Endothelial cell of umbilical vein (primary cell): ENCODE data around the gene SARNP. TPM values are rescaled to one million over a fixed set of nuclear protein-coding genes. Genes with fewer than 3 reads are reported as not detected.

ENCODE experiments used
- BruUV-seq: library from RNA; stranded (reverse); fragments of 400-500 nt; replicated peaks from 2 replicates; lab custom pipeline; 2021; lab: Mats Ljungman, UMichigan
- CTCF ChIA-PET: fragments of 300-600, 350-600 bp; sonication (Branson Sonifier 250); formaldehyde crosslinking; loops from one replicate; lab custom pipeline; 2021; ENCODE audit warnings: antibody characterized with exemption, inconsistent platforms; lab: Charles Lee
- POLR2A ChIA-PET: fragments of 300-600, 350-600 bp; sonication (Branson Sonifier 250); formaldehyde crosslinking; loops from one replicate; lab custom pipeline; 2021; ENCODE audit warnings: antibody characterized with exemption, inconsistent platforms; lab: Charles Lee
- DNase-seq: peaks from one replicate; pipeline ENCODE4 v3.0.0-alpha.2; 2011; ENCODE audit warnings: low read depth, low spot score
- FAIRE-seq: peaks from 2 replicates; lab custom pipeline; 2011; peaks lifted over from hg19 to GRCh38; lab: Jason Lieb, UNC
- H2AFZ ChIP-seq: 2 replicates; pipeline ENCODE4 v1.6.0; 2012; ENCODE audit warnings: low read depth, low read length, control low read depth, inconsistent platforms
- H3K27ac ChIP-seq: 2 replicates; pipeline ENCODE4 v1.5.1; 2011; ENCODE audit warnings: low read depth, mild to moderate bottlenecking, control low read depth, low read length, moderate library complexity; ENCODE audit not compliant: insufficient read depth
- H3K27me3 ChIP-seq, 2 experiments: 2 replicates each; pipeline versions ENCODE4 v1.6.0 to v1.6.1; 2011; ENCODE audit warnings: low read length in 2 of 2, mixed read lengths in 1 of 2; ENCODE audit not compliant: control insufficient read depth in 2 of 2, insufficient read depth in 2 of 2
- H3K36me3 ChIP-seq, 2 experiments: 2 replicates in 1 of 2; 3 replicates in 1 of 2; pipeline ENCODE4 v1.5.1; 2011; ENCODE audit warnings: low read length in 2 of 2, mild to moderate bottlenecking in 1 of 2, moderate library complexity in 1 of 2; ENCODE audit not compliant: control insufficient read depth in 2 of 2, insufficient read depth in 2 of 2; ENCODE audit errors: extremely low read depth in 1 of 2
- H3K4me1 ChIP-seq: 3 replicates; pipeline ENCODE4 v1.5.1; 2011; ENCODE audit warnings: mild to moderate bottlenecking, low read length; ENCODE audit not compliant: control insufficient read depth, insufficient read depth; ENCODE audit errors: extremely low read depth
- H3K4me2 ChIP-seq: 2 replicates; pipeline ENCODE4 v1.6.1; 2011; ENCODE audit warnings: low read length, control low read depth, mixed read lengths; ENCODE audit not compliant: insufficient read depth
- H3K4me3 ChIP-seq, 3 experiments: fragments of 200-600 bp in 1 of 3; sonication (generic), shearing (Covaris generic) in 1 of 3; replicated peaks in 1 of 3; 2 replicates each; pipeline ENCODE4 v1.5.1; 2011 to 2016; ENCODE audit warnings: control low read depth in 3 of 3, low read length in 3 of 3, mild to moderate bottlenecking in 2 of 3, inconsistent platforms in 1 of 3, low read depth in 1 of 3, moderate library complexity in 1 of 3; ENCODE audit not compliant: insufficient read depth in 1 of 3
- H3K79me2 ChIP-seq: 2 replicates; pipeline ENCODE4 v1.6.0; 2012; ENCODE audit warnings: low read length, inconsistent platforms; ENCODE audit not compliant: control insufficient read depth, insufficient read depth
- H3K9ac ChIP-seq: replicated peaks from 2 replicates; pipeline ENCODE3; 2011; ENCODE audit warnings: low read length, control low read depth; ENCODE audit not compliant: insufficient read depth; ENCODE audit errors: extremely low read depth
- H3K9me1 ChIP-seq: replicated peaks from 3 replicates; pipeline ENCODE4 v1.6.0; 2011; ENCODE audit warnings: mild to moderate bottlenecking, low read length; ENCODE audit not compliant: control insufficient read depth, insufficient read depth; ENCODE audit errors: extremely low read depth
- H3K9me3 ChIP-seq: replicated peaks from 2 replicates; pipeline ENCODE4 v1.5.1; 2012; ENCODE audit warnings: low read length, inconsistent platforms; ENCODE audit not compliant: control insufficient read depth, insufficient read depth
- H4K20me1 ChIP-seq: replicated peaks from 2 replicates; pipeline ENCODE3; 2011; ENCODE audit warnings: mild to moderate bottlenecking, low read length; ENCODE audit not compliant: control insufficient read depth, insufficient read depth; ENCODE audit errors: extremely low read depth
- FOS ChIP-seq: IDR thresholded peaks from 2 replicates; pipeline ENCODE4 v1.6.1; 2011; ENCODE audit warnings: mild to moderate bottlenecking, low read length, moderate library complexity, borderline replicate concordance; ENCODE audit not compliant: insufficient read depth
- GATA2 ChIP-seq: IDR thresholded peaks from 2 replicates; pipeline ENCODE4 v1.7.0; 2011; ENCODE audit warnings: low read depth, mild to moderate bottlenecking, moderate library complexity, mixed read lengths, low read length; ENCODE audit not compliant: insufficient read length, insufficient read depth
- MYC ChIP-seq: IDR thresholded peaks from one replicate; pipeline ENCODE4 v1.6.1; 2011; ENCODE audit warnings: mild to moderate bottlenecking, low read depth, low read length
- POLR2A ChIP-seq: IDR thresholded peaks from 2 replicates; pipeline ENCODE4 v1.6.1; 2012; ENCODE audit warnings: low read depth, mild to moderate bottlenecking, control low read depth, low read length
- POLR2AphosphoS5 ChIP-seq: IDR thresholded peaks from 2 replicates; pipeline ENCODE4 v1.6.1; 2012; ENCODE audit warnings: low read depth, mild to moderate bottlenecking, control low read depth, low read length, moderate library complexity; ENCODE audit not compliant: insufficient read depth
- dilution Hi-C: fragments of 300-500 bp; cut with MboI; formaldehyde crosslinking; loops from one replicate; pipeline ENCODE4 v1.15.0; 2019; ENCODE audit warnings: low sequenced_read_pairs; ENCODE audit not compliant: extremely low pct_ligation_motif_present
- intact Hi-C: fragments of 100-400 bp; cut with micrococcal nuclease; formaldehyde crosslinking; loops from one replicate; pipeline ENCODE4 v1.10.0; 2022
- polyA plus RNA-seq, 4 experiments: library from polyadenylated mRNA; depleted of rRNA in 3 of 4; stranded (reverse) in 3 of 4; unstranded in 1 of 4; fragments of >200 nt; gene quantifications; 2 replicates each; pipeline versions ENCODE4 v1.2.1 to v1.2.3, GENCODE V29; 2011 to 2012; ENCODE audit warnings: missing spikeins in 1 of 4
- total RNA-seq: library from RNA; stranded (reverse); gene quantifications from 2 replicates; pipeline ENCODE4 v1.2.3, GENCODE V29; 2021
- TF ChIP-seq, protein P1 (sequence below), 2 donors: IDR thresholded peaks; 1 replicate in 1 of 2; 2 replicates in 1 of 2; pipeline ENCODE4 v1.5.1; 2011; ENCODE audit warnings: low read length in 2 of 2, mild to moderate bottlenecking in 2 of 2, moderate library complexity in 2 of 2, control low read depth in 1 of 2, inconsistent platforms in 1 of 2, low read depth in 1 of 2; ENCODE audit not compliant: insufficient read depth in 1 of 2; ENCODE audit errors: extremely low read depth in 1 of 2
- TF ChIP-seq, protein P2 (sequence below): IDR thresholded peaks from 2 replicates; pipeline ENCODE4 v1.6.1; 2011; ENCODE audit not compliant: insufficient read depth, insufficient read length

The SARNP gene
- total and polyA plus RNA-seq, 2 donors (not counting 3 experiments of a cell fraction or from before 2014, with no cell fraction given): 88.1 to 101 TPM

DNA sequence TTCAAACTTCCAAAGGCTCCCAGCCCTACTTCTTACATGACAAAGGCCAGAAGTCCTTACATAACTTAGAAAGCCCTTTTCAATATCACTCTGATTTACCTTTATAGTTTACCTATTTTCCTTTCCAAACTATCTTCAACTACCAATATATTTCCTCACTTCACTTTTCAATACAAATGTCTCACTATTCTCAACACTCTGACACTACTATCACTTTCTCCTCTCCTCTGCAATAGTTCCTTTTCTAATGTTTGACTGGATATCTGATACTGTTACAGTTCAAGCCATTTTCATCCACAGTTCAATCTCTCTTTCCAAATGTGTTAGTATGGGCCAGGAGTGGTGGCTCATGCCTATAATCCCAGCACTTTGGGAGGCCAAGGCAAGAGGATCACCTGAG is 3.3 kb downstream of the SARNP start:
- Histone ChIP-seq H3K4me1 (peaks cover 16% of the 10 kb centered on the region), H3K36me3 (peaks cover 2 to 5% of the 10 kb centered on the region in 2 experiments), H3K9me3 (no peaks in the 10 kb centered on the region), H4K20me1 (peaks cover 8% of the 10 kb centered on the region), H2AFZ (no peak overlapping the region), H3K9ac (no peak overlapping the region), H3K79me2 (peaks cover 93% of the 10 kb centered on the region), H3K27ac (no peak overlapping the region), H3K27me3 (no peaks in the 10 kb centered on the region), H3K9me1 (no peaks in the 10 kb centered on the region), H3K4me2 (no peak overlapping the region), H3K4me3 (no peak overlapping the region)
- dilution Hi-C loops: no loop called here
- TF ChIP-seq, protein P1, sequence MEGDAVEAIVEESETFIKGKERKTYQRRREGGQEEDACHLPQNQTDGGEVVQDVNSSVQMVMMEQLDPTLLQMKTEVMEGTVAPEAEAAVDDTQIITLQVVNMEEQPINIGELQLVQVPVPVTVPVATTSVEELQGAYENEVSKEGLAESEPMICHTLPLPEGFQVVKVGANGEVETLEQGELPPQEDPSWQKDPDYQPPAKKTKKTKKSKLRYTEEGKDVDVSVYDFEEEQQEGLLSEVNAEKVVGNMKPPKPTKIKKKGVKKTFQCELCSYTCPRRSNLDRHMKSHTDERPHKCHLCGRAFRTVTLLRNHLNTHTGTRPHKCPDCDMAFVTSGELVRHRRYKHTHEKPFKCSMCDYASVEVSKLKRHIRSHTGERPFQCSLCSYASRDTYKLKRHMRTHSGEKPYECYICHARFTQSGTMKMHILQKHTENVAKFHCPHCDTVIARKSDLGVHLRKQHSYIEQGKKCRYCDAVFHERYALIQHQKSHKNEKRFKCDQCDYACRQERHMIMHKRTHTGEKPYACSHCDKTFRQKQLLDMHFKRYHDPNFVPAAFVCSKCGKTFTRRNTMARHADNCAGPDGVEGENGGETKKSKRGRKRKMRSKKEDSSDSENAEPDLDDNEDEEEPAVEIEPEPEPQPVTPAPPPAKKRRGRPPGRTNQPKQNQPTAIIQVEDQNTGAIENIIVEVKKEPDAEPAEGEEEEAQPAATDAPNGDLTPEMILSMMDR (IDR thresholded peaks at IDR 0.05; ENCODE audit: extremely low read depth in 1 of 2, insufficient read depth in 1 of 2, low read depth in 1 of 2, low read length in 2 of 2): no peak
- TF ChIP-seq, protein P2, sequence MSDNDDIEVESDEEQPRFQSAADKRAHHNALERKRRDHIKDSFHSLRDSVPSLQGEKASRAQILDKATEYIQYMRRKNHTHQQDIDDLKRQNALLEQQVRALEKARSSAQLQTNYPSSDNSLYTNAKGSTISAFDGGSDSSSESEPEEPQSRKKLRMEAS: no peak
- no peak for TF ChIP-seq MYC
- TF ChIP-seq GATA2: no peak
- intact Hi-C loops: no loop called here
- DNase-seq: no peak
- POLR2A ChIA-PET: no interaction called here
- FAIRE-seq: no peak
- CTCF ChIA-PET: interaction anchor here (0.8 to 2.1 kb wide), 2 partner anchors 116 to 126 kb away, joined by 4 read pairs; no protein-coding TSS in a partner anchor
- BruUV-seq: no TSS peak

DNA sequence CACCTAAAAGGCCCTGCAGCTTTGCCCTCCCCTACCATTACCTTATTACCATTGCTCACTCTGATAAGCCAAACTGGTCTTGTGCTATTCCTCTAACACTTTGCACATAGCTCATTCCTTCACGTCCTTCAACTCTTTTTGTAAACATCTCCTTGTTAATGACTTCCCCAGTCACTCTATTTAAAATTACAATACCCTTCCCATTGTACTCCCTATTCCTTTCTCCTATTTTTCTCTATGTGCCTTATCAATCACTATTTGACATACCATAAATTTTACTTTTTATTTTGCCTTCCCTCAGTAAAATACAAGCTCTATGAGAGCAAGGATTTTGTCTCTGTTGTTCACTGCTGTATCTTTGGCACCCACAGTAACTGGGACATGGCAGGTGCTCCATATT is 5.4 kb downstream of the SARNP start:
- Histone ChIP-seq H4K20me1 (peaks cover 11% of the 10 kb centered on the region), H3K4me3 (no peak overlapping the region), H3K9ac (no peak overlapping the region), H2AFZ (no peak overlapping the region), H3K4me1 (peaks cover 10% of the 10 kb centered on the region), H3K79me2 (peaks cover 96% of the 10 kb centered on the region), H3K9me1 (no peaks in the 10 kb centered on the region), H3K36me3 (peaks cover 5 to 9% of the 10 kb centered on the region in 2 experiments), H3K27ac (no peak overlapping the region), H3K4me2 (no peak overlapping the region), H3K9me3 (no peaks in the 10 kb centered on the region), H3K27me3 (no peaks in the 10 kb centered on the region)
- DNase-seq (no peak), FAIRE-seq (no peak)
- intact Hi-C loops: no loop called here
- no peak for TF ChIP-seq FOS
- TF ChIP-seq POLR2AphosphoS5: no peak
- TF ChIP-seq, protein P1 (IDR thresholded peaks at IDR 0.05; ENCODE audit: extremely low read depth in 1 of 2, insufficient read depth in 1 of 2, low read depth in 1 of 2, low read length in 2 of 2): no peak
- TF ChIP-seq POLR2A: no peak
- dilution Hi-C loops: no loop called here
- POLR2A ChIA-PET: interaction anchor here (1.1 kb wide), 1 partner anchor 36 kb away, joined by 3 read pairs; no protein-coding TSS in a partner anchor
- CTCF ChIA-PET: interaction anchor here (1.7 kb wide), 1 partner anchor 15 kb away, joined by 7 read pairs; no protein-coding TSS in a partner anchor
- BruUV-seq: no TSS peak
